Epithelial cell of proximal tubule (primary cell): ENCODE results near the gene FNTB. TPM values are rescaled to one million over a fixed set of nuclear protein-coding genes. Genes with fewer than 3 reads are reported as not detected.

ENCODE experiments used
- DNase-seq: peaks from one replicate; pipeline ENCODE4 v3.0.0-alpha.2; 2011; ENCODE audit warnings: low read depth
- H3K4me3 ChIP-seq: 2 replicates; pipeline ENCODE4 v1.5.1; 2011; ENCODE audit warnings: low read depth, mild to moderate bottlenecking, low read length
- CTCF ChIP-seq: conservative IDR thresholded peaks from 2 replicates; pipeline ENCODE4 v1.5.1; 2012; ENCODE audit warnings: low read depth, mild to moderate bottlenecking, low read length
- total RNA-seq: library from RNA; depleted of rRNA; stranded (reverse); fragments of >200 nt; gene quantifications from 2 replicates; pipeline ENCODE4 v1.2.3, GENCODE V29; 2015

Gene FNTB
- total RNA-seq, 1 donor from 2014 or later, result 16.6 TPM

GRCh38 chr14:64947710-64948611 lies 38.7 kb upstream of the FNTB start:
- no peak for DNase-seq
- H3K4me3 ChIP-seq, result no peak overlapping the region
- no peak for TF ChIP-seq CTCF

GRCh38 chr14:64948612-64949210 lies 38.0 kb upstream of the FNTB start:
- no peak for TF ChIP-seq CTCF
- no peak for DNase-seq
- no peak overlapping the region for H3K4me3 ChIP-seq

GRCh38 chr14:64950889-64951288 lies 35.8 kb upstream of the FNTB start:
- no peak for TF ChIP-seq CTCF
- H3K4me3 ChIP-seq, result no peak overlapping the region

GRCh38 chr14:64951291-64951690 lies 35.4 kb upstream of the FNTB start:
- DNase-seq, result no peak
- no peak overlapping the region for H3K4me3 ChIP-seq
- no peak for TF ChIP-seq CTCF

More at GRCh38 chr14:64950889-64951288, 35.8 kb upstream of the FNTB start:
- no peak for DNase-seq

- DNase-seq, result no peak
- no peak overlapping the region for H3K4me3 ChIP-seq
- TF ChIP-seq CTCF, result no peak
Measured at GRCh38 chr14:64951724-64952123, 35.0 kb upstream of the FNTB start.

- TF ChIP-seq CTCF, result peak; percentile 24
- DNase-seq, result no peak
- H3K4me3 ChIP-seq, result no peak overlapping the region
Measured at GRCh38 chr14:64952598-64953309, 33.9 kb upstream of the FNTB start.
